ENCODE results near the gene TBC1D16.

Gene TBC1D16

DNA sequence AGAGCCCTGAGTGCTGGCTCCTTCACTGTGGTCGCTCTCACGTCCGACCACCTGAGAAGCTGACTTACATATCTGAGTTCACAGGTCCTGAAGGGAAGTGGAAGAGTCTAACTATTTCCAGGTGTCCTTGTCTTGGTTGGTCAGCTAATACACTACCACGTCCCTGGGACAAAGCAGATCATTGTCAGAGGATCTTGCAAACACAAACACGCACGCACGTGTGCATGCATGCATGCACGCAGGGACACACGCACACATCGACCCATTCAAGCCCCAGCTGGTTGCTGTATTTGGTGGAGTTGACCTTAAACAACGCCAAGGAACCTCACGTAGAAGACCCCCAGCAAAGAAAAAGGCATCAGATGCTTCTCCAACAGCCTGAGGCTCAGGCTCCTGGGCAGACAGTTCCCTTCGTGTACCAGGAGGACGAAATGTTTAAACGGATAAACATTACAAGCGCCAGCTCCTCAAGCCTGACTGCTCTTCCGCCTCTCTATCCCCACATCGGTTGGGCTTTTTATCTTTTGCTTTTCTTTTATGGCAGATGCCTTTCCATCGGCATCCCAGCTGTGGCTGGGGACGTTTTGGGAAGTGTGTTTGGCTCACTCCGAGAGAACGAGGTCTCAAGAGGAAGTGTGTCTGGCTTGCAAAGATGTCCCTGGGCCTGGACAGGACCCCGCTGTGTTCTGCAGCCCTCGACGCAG lies 95.8 kb downstream of the TBC1D16 start:
- peaks cover 57% of the 10 kb centered on the region for H3K36me3 ChIP-seq (ENCODE audit: control insufficient read depth, insufficient read depth, low read length)
- peaks cover 28% of the 10 kb centered on the region for H3K4me1 ChIP-seq (ENCODE audit: control insufficient read depth, insufficient read depth, low read length)
- H3K27me3 ChIP-seq (ENCODE audit: control insufficient read depth, insufficient read depth, low read length) = no peaks in the 10 kb centered on the region
- H3K4me3 ChIP-seq (ENCODE audit: low read depth, low read length) = no peak overlapping the region
- no peak overlapping the region for H3K27ac ChIP-seq (ENCODE audit: low read depth, low read length)
- H3K9ac ChIP-seq (ENCODE audit: low read length) = no peak overlapping the region
- no peaks in the 10 kb centered on the region for H3K9me3 ChIP-seq (ENCODE audit: control insufficient read depth, insufficient read depth, low read depth, low read length)

- Histone ChIP-seq H3K9me3 (ENCODE audit: control insufficient read depth, insufficient read depth, low read depth, low read length) (no peaks in the 10 kb centered on the region), H3K27me3 (ENCODE audit: control insufficient read depth, insufficient read depth, low read length) (no peaks in the 10 kb centered on the region), H3K4me1 (ENCODE audit: control insufficient read depth, insufficient read depth, low read length) (peaks cover 30% of the 10 kb centered on the region), H3K9ac (ENCODE audit: low read length) (no peak overlapping the region), H3K36me3 (ENCODE audit: control insufficient read depth, insufficient read depth, low read length) (peaks cover 50% of the 10 kb centered on the region), H3K27ac (ENCODE audit: low read depth, low read length) (no peak overlapping the region), H3K4me3 (ENCODE audit: low read depth, low read length) (no peak overlapping the region)
These were observed 96.6 kb downstream of the TBC1D16 start for GRCh38 chr17:79939094-79939435.

DNA sequence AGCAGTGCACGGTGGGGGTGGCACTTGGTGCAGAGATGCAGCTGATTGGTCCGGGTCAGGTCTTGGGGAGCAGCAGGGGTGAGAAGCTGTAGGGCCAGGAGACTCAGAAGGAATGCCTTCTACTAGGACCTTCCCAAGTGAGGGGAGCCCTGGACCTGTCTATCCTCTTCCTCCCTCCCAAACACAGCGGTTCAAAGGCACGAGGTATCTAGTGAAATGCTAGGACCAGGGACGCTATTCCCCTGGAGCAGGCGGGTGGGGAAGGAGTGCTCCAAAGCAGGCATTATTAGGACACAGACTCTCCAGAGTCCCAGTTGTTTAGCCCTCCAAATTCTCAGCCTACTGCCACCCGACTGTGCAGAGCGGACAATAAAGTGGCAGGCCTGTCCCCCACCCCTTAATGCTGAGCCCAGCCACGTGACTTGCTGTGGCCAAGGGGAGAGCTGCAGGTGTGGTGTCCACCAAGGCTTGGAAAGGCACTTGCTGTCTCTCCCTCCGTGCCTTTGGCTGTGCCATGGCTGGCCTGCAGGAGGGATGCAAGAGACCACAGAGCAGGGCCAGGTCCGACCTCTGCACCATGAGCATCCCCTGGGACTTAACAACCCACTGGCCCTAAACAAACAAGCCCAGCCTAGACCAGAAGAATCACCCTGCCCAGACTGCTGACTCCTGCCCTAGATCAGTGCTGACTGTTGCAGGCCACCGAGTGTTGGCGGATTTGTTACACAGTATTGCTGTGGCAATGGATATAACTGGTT lies 97.2 kb downstream of the TBC1D16 start:
- Histone ChIP-seq H3K27ac (ENCODE audit: low read depth, low read length) (no peak overlapping the region), H3K9me3 (ENCODE audit: control insufficient read depth, insufficient read depth, low read depth, low read length) (no peaks in the 10 kb centered on the region), H3K4me3 (ENCODE audit: low read depth, low read length) (no peak overlapping the region), H3K9ac (ENCODE audit: low read length) (no peak overlapping the region), H3K36me3 (ENCODE audit: control insufficient read depth, insufficient read depth, low read length) (peaks cover 45% of the 10 kb centered on the region), H3K27me3 (ENCODE audit: control insufficient read depth, insufficient read depth, low read length) (no peaks in the 10 kb centered on the region), H3K4me1 (ENCODE audit: control insufficient read depth, insufficient read depth, low read length) (peaks cover 34% of the 10 kb centered on the region)

DNA sequence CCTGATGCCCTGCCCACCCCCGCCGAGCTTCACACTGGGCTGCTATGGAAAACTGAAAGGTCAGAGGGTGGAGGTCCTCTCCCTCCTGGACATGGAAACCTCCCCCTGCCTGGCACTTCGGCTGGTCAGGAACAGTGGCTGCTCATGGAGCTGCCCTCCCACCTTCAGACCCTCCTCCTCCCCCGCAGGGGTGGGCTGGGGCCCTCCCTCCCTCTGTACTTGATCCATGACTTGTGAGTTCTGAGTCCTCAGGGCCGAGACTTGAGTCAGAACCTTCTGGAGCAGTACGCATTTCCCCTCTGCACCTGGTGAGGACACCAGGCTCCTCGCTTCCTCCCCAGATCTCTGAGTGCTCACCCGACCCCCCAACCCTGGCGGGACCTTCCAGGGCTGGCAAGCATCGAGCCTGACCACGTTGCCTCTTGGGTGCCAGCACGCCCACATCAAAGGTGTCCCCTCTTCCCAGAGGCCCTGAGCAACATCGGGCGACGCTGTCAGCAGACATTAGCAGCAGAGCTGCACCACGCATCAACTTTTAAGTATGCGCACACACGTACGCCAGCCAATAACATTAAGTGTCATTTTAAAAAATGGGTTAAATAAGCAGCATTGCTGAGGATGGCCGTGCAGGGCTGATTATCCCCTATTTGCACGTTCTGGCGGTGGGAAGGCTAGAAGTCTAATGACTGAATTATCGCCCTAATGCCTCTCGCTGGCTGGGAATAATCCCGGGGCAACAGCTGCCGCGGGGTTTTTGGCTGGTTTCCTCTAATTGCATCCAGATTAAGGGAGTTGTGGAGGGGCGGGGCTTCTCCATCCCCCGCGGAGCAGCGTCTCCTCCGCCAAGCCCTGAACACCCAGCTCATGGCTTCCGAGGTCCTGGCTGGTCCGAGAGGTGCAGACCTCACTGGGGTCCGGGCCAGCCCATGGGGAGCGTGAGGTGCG lies 98.0 kb downstream of the TBC1D16 start:
- no peak overlapping the region for H3K27ac ChIP-seq (ENCODE audit: low read depth, low read length)
- H3K36me3 ChIP-seq (ENCODE audit: control insufficient read depth, insufficient read depth, low read length) = peaks cover 36% of the 10 kb centered on the region
- no peak overlapping the region for H3K9ac ChIP-seq (ENCODE audit: low read length)
- H3K4me3 ChIP-seq (ENCODE audit: low read depth, low read length) = no peak overlapping the region
- H3K27me3 ChIP-seq (ENCODE audit: control insufficient read depth, insufficient read depth, low read length) = no peaks in the 10 kb centered on the region
- peaks cover 42% of the 10 kb centered on the region for H3K4me1 ChIP-seq (ENCODE audit: control insufficient read depth, insufficient read depth, low read length)
- H3K9me3 ChIP-seq (ENCODE audit: control insufficient read depth, insufficient read depth, low read depth, low read length) = no peaks in the 10 kb centered on the region

GRCh38 chr17:79936641-79937381 lies 98.9 kb downstream of the TBC1D16 start:
- Histone ChIP-seq H3K36me3 (ENCODE audit: control insufficient read depth, insufficient read depth, low read length) (peaks cover 28% of the 10 kb centered on the region), H3K4me3 (ENCODE audit: low read depth, low read length) (no peak overlapping the region), H3K9ac (ENCODE audit: low read length) (no peak overlapping the region), H3K4me1 (ENCODE audit: control insufficient read depth, insufficient read depth, low read length) (peaks cover 47% of the 10 kb centered on the region), H3K27ac (ENCODE audit: low read depth, low read length) (no peak overlapping the region), H3K27me3 (ENCODE audit: control insufficient read depth, insufficient read depth, low read length) (peaks cover 8% of the 10 kb centered on the region; the same call in 1 of the 2 replicates), H3K9me3 (ENCODE audit: control insufficient read depth, insufficient read depth, low read depth, low read length) (no peaks in the 10 kb centered on the region)

- no peaks in the 10 kb centered on the region for H3K9me3 ChIP-seq (ENCODE audit: control insufficient read depth, insufficient read depth, low read depth, low read length)
- H3K9ac ChIP-seq (ENCODE audit: low read length) = no peak overlapping the region
- H3K27me3 ChIP-seq (ENCODE audit: control insufficient read depth, insufficient read depth, low read length) = peaks cover 16% of the 10 kb centered on the region; the same call in 1 of the 2 replicates
- H3K36me3 ChIP-seq (ENCODE audit: control insufficient read depth, insufficient read depth, low read length) = peaks cover 26% of the 10 kb centered on the region
- H3K27ac ChIP-seq (ENCODE audit: low read depth, low read length) = no peak overlapping the region
- H3K4me1 ChIP-seq (ENCODE audit: control insufficient read depth, insufficient read depth, low read length) = peaks cover 51% of the 10 kb centered on the region
- no peak overlapping the region for H3K4me3 ChIP-seq (ENCODE audit: low read depth, low read length)
These were observed 99.6 kb downstream of the TBC1D16 start for GRCh38 chr17:79936050-79936449.

DNA sequence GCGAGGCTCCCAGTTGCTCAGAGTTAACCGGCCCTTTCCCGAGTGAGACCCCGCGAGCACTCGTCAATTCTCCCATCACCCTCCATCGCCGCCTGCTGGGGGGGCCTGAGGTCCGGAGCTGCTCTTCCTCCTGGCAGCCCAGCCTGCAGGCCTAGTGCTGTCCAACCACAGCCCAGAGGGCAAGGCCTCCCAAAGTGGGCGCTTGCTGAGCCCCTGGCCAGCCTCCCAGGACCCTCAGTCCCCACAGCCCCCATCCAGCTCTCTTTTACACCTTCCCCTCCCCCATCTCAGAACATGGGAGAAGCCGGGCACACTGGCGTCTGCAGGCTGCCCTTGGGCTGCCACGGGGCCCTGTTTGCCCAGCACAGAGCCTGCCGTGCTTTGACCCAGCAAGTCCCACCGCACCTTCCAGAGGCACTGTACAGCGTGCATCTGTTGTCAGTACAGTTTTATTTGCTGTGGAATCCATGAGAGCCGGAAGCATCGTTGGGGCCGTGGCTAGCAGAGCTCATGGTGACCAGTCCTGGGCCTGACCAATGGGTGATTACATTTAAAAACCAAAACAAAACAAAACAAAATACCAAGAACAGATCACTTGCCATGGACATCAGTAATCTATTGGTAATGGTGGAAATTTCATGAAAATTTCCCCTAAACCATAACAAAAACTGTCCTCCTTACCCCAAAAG lies 100.3 kb downstream of the TBC1D16 start:
- Histone ChIP-seq H3K27ac (ENCODE audit: low read depth, low read length) (no peak overlapping the region), H3K4me1 (ENCODE audit: control insufficient read depth, insufficient read depth, low read length) (peaks cover 56% of the 10 kb centered on the region), H3K27me3 (ENCODE audit: control insufficient read depth, insufficient read depth, low read length) (peaks cover 23% of the 10 kb centered on the region)

DNA sequence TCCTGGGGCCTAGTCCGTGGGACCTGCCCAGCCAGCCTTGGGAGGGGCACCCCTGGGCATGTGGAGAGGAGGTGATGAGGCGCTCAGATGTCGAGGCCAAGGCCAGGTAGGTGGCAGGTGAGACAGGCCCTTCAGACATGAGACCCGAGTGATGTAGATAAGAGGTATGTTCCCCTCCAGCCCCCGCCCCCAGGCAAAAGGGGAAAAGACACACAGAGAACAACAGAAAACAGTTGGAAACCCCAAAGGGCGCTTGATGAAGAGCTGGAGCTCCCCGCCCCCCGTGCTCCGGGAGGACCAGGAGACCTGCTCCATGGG lies 101.1 kb downstream of the TBC1D16 start:
- H3K9ac ChIP-seq (ENCODE audit: low read length) = no peak overlapping the region
- H3K36me3 ChIP-seq (ENCODE audit: control insufficient read depth, insufficient read depth, low read length) = peaks cover 13% of the 10 kb centered on the region
- H3K4me1 ChIP-seq (ENCODE audit: control insufficient read depth, insufficient read depth, low read length) = peaks cover 57% of the 10 kb centered on the region
- H3K9me3 ChIP-seq (ENCODE audit: control insufficient read depth, insufficient read depth, low read depth, low read length) = no peaks in the 10 kb centered on the region
- H3K27ac ChIP-seq (ENCODE audit: low read depth, low read length) = no peak overlapping the region
- H3K4me3 ChIP-seq (ENCODE audit: low read depth, low read length) = no peak overlapping the region
- H3K27me3 ChIP-seq (ENCODE audit: control insufficient read depth, insufficient read depth, low read length) = peaks cover 28% of the 10 kb centered on the region

More for the DNA sequence above, 100.3 kb downstream of the TBC1D16 start:
- Histone ChIP-seq H3K36me3 (ENCODE audit: control insufficient read depth, insufficient read depth, low read length) (peaks cover 20% of the 10 kb centered on the region), H3K4me3 (ENCODE audit: low read depth, low read length) (no peak overlapping the region), H3K9ac (ENCODE audit: low read length) (no peak overlapping the region), H3K9me3 (ENCODE audit: control insufficient read depth, insufficient read depth, low read depth, low read length) (no peaks in the 10 kb centered on the region)

- Histone ChIP-seq H3K27ac (ENCODE audit: low read depth, low read length) (no peak overlapping the region), H3K36me3 (ENCODE audit: control insufficient read depth, insufficient read depth, low read length) (peaks cover 7% of the 10 kb centered on the region), H3K27me3 (ENCODE audit: control insufficient read depth, insufficient read depth, low read length) (peaks cover 33% of the 10 kb centered on the region), H3K9me3 (ENCODE audit: control insufficient read depth, insufficient read depth, low read depth, low read length) (no peaks in the 10 kb centered on the region), H3K4me1 (ENCODE audit: control insufficient read depth, insufficient read depth, low read length) (peaks cover 62% of the 10 kb centered on the region), H3K9ac (ENCODE audit: low read length) (no peak overlapping the region), H3K4me3 (ENCODE audit: low read depth, low read length) (no peak overlapping the region)
These were observed 101.6 kb downstream of the TBC1D16 start for GRCh38 chr17:79933863-79934652.
